Regular cardiac myocyte (primary cell): ENCODE data around the gene KLHDC7A. TPM values are rescaled to one million over a fixed set of nuclear protein-coding genes. Genes with fewer than 3 reads are reported as not detected.

Experiments
- total RNA-seq: library from RNA; depleted of rRNA; stranded (reverse); fragments of >200 nt; gene quantifications from 2 replicates; pipeline ENCODE4 v1.2.3, GENCODE V29; 2014

The KLHDC7A gene
- under 0.01 TPM in 2 replicates for total RNA-seq

DNA sequence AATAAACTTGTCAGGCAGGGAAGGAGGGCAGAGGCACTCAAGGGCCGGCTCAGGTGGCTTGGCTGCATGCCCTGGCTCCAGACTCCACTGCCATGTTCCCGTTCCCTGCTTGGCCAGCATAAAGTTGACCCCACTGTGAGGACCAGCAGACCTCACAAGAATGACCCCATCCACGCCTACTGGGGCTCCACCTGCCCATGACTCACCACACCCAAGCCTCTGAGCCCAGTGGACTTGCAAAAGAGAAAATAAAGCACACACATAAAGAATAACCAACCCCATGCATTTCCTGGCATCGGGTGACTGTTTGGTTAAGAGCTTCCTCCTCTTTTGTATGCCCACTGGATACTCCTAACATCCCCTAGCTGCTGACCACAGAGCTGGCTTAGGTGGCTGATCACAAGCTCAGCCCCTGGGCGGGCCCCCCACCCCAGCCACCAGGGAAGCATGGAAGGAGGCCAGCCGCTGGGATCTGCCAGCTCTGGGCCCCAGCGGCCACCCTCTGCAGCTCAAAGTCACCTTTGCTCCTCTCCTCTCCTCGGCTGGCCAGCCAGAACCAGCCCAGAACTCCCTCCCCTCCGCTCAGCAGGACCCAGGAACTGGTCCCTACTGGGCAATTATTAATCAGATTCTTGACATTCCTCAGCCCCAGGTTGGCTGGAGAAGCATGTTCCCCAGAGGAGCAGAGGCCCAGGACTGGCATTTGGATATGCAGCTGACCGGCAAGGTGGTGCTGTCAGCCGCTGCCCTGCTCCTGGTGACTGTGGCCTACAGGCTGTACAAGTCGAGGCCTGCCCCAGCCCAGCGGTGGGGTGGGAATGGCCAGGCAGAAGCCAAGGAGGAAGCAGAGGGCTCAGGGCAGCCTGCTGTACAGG lies at the start of gene KLHDC7A:
Gene KLHDC7A (plus strand): TSS at position 616 of the 875 bp plus-strand sequence. CDS start 52 bp downstream, at position 668.

Other genes with a start within 250 kb of the KLHDC7A start
- under 0.01 TPM in 1 of 2 replicates, not detected in the other for gene PAX7, start 149.9 kb downstream of the KLHDC7A start, total RNA-seq